ENCODE results near the gene CES4A. TPM values are rescaled to one million over a fixed set of nuclear protein-coding genes. Genes with fewer than 3 reads are reported as not detected.
A peak's percentile ranks its signal among the peaks of the same experiment; 100 is the strongest.

CES4A gene
- total and polyA plus RNA-seq, 2 of the 13 experiments (the other 11 are each of a cell fraction or from before 2014, with no cell fraction given), result 0.09 to 0.17 TPM

GRCh38 chr16:66996324-66996982, 8.1 kb downstream of the CES4A start (continued):
- TF ChIP-seq ZSCAN9 (CRISPR knock-in tag; IDR thresholded peaks at IDR 0.05; ENCODE audit: borderline replicate concordance), result peak; percentile 65; the same call in 1 of the 2 replicates
- 0 out of 2 replicates have a peak, but pooled peaks have one; percentile 45 for TF ChIP-seq SALL2 (CRISPR knock-in tag; IDR thresholded peaks at IDR 0.05)
- no peak for TF ChIP-seq RELA (CRISPR knock-in tag; IDR thresholded peaks at IDR 0.05)
- no peak for TF ChIP-seq ZNF160 (CRISPR knock-in tag; IDR thresholded peaks at IDR 0.05)
- no peak for TF ChIP-seq FIP1L1 (IDR thresholded peaks at IDR 0.05; ENCODE audit: borderline replicate concordance, insufficient read depth, low read depth, low read length)
- TF ChIP-seq ZNF547 (CRISPR knock-in tag; IDR thresholded peaks at IDR 0.05), result no peak
- TF ChIP-seq HDAC1 (CRISPR knock-in tag; IDR thresholded peaks at IDR 0.05), result peak; percentile 78
- TF ChIP-seq ZNF512 (CRISPR knock-in tag; IDR thresholded peaks at IDR 0.05), result no peak
- TF ChIP-seq FOXP4 (CRISPR knock-in tag; IDR thresholded peaks at IDR 0.05), result peak; percentile 95
- no peak for TF ChIP-seq AKNA (CRISPR knock-in tag; IDR thresholded peaks at IDR 0.05; ENCODE audit: borderline replicate concordance)
- peak; percentile 76; the same call in 1 of the 2 replicates for TF ChIP-seq ZMYM3 (CRISPR knock-in tag; IDR thresholded peaks at IDR 0.05)
- TF ChIP-seq ZNF280D (CRISPR knock-in tag; IDR thresholded peaks at IDR 0.05), result no peak
- no peak for TF ChIP-seq MBNL3 (CRISPR knock-in tag; conservative IDR thresholded peaks at IDR 0.05)
- TF ChIP-seq ZFP37 (CRISPR knock-in tag; IDR thresholded peaks at IDR 0.05; ENCODE audit: borderline replicate concordance), result no peak
- peak; percentile 61; the same call in 1 of the 2 replicates for TF ChIP-seq KAT8 (CRISPR knock-in tag; IDR thresholded peaks at IDR 0.05)
- TF ChIP-seq ZNF660 (CRISPR knock-in tag; IDR thresholded peaks at IDR 0.05; ENCODE audit: borderline replicate concordance, low read depth), result no peak
- peak; percentile 92; the same call in 1 of the 2 replicates for TF ChIP-seq ZFP36L1 (CRISPR knock-in tag; IDR thresholded peaks at IDR 0.05)
- TF ChIP-seq ZNF615 (CRISPR knock-in tag; IDR thresholded peaks at IDR 0.05; ENCODE audit: borderline replicate concordance), result no peak
